GM04503 (cell line): ENCODE data around the gene NSUN3.
"Not testable (repeated sequence)": the region's sequence is repeated elsewhere in the genome, so short reads cannot be mapped to it uniquely, and the experiment has no call there.

ENCODE experiments used
- DNase-seq: peaks from one replicate; pipeline ENCODE4 v3.0.0-alpha.2; 2012; ENCODE audit warnings: low read depth

The NSUN3 gene

GRCh38 chr3:94069194-94069813, 6.4 kb downstream of the NSUN3 start:
- no peak for DNase-seq

- no peak for DNase-seq
Observed at GRCh38 chr3:94070341-94070911, 7.6 kb downstream of the NSUN3 start.

- DNase-seq = no peak
Observed at GRCh38 chr3:94071713-94072284, 8.9 kb downstream of the NSUN3 start.

- DNase-seq = no peak
Observed at GRCh38 chr3:94076055-94076454, 13.2 kb downstream of the NSUN3 start.

GRCh38 chr3:94080552-94080951, 17.7 kb downstream of the NSUN3 start:
- not testable (repeated sequence) for DNase-seq

GRCh38 chr3:94081884-94082283, 19.0 kb downstream of the NSUN3 start:
- DNase-seq = no peak

- no peak for DNase-seq
Observed at GRCh38 chr3:94082391-94082937, 19.6 kb downstream of the NSUN3 start.

GRCh38 chr3:94083261-94083660, 20.4 kb downstream of the NSUN3 start:
- no peak for DNase-seq

- DNase-seq = no peak
Observed at GRCh38 chr3:94089126-94089525, 26.3 kb downstream of the NSUN3 start.

GRCh38 chr3:94092086-94092485, 29.2 kb downstream of the NSUN3 start:
- no peak for DNase-seq

- no peak for DNase-seq
Observed at GRCh38 chr3:94093151-94093550, 30.3 kb downstream of the NSUN3 start.

GRCh38 chr3:94095111-94095510, 32.2 kb downstream of the NSUN3 start:
- no peak for DNase-seq

GRCh38 chr3:94098452-94098851, 35.6 kb downstream of the NSUN3 start:
- DNase-seq = no peak

GRCh38 chr3:94099311-94099710, 36.5 kb downstream of the NSUN3 start:
- no peak for DNase-seq

- no peak for DNase-seq
Observed at GRCh38 chr3:94101860-94102259, 39.0 kb downstream of the NSUN3 start.

- DNase-seq = no peak
Observed at GRCh38 chr3:94106268-94106667, 43.4 kb downstream of the NSUN3 start.

GRCh38 chr3:94110232-94110631, 47.4 kb downstream of the NSUN3 start:
- DNase-seq = not testable (repeated sequence)

- DNase-seq = no peak
Observed at GRCh38 chr3:94110854-94111253, 48.0 kb downstream of the NSUN3 start.

GRCh38 chr3:94114666-94115065, 51.8 kb downstream of the NSUN3 start:
- no peak for DNase-seq

GRCh38 chr3:94115482-94115881, 52.6 kb downstream of the NSUN3 start:
- no peak for DNase-seq

GRCh38 chr3:94117729-94118128, 54.9 kb downstream of the NSUN3 start:
- DNase-seq = no peak

- no peak for DNase-seq
Observed at GRCh38 chr3:94118390-94118789, 55.5 kb downstream of the NSUN3 start.

- DNase-seq = no peak
Observed at GRCh38 chr3:94121161-94121560, 58.3 kb downstream of the NSUN3 start.

GRCh38 chr3:94127115-94127514, 64.3 kb downstream of the NSUN3 start:
- DNase-seq = no peak
